ENCODE measurements around the gene B4GALT1. TPM values are rescaled to one million over a fixed set of nuclear protein-coding genes. Genes with fewer than 3 reads are reported as not detected.
"Not testable (repeated sequence)": the region's sequence is repeated elsewhere in the genome, so short reads cannot be mapped to it uniquely, and the experiment has no call there.

B4GALT1 gene
- total RNA-seq, 1 donor: 9.4 TPM

GRCh38 chr9:33106827-33107621, 60.1 kb downstream of the B4GALT1 start:
- DNase-seq (ENCODE audit: low read depth in 2 of 3, low spot score in 2 of 3): no peak

GRCh38 chr9:33106372-33106771, 60.8 kb downstream of the B4GALT1 start:
- no peak for DNase-seq (ENCODE audit: low read depth in 2 of 3, low spot score in 2 of 3)

DNA sequence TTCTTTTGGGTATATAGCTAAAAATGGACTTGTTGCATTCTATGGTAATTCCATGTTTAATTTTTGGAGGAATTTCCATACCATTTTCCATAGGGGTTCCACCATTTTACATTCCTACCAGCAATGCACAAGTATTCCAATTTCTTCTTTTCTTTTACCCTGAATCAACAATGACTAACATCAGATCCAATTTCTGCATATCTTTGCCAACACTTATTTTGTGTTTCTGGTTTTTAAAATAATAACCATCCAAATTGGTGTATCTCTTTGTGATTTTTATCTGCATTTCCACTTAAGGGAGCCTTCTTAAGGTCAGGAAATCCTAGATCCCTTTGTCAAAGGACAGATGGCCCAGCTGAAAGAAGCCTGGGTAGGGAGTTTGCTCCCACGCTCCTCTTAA, 61.2 kb downstream of the B4GALT1 start:
- no peak for DNase-seq (ENCODE audit: low read depth in 2 of 3, low spot score in 2 of 3)

DNA sequence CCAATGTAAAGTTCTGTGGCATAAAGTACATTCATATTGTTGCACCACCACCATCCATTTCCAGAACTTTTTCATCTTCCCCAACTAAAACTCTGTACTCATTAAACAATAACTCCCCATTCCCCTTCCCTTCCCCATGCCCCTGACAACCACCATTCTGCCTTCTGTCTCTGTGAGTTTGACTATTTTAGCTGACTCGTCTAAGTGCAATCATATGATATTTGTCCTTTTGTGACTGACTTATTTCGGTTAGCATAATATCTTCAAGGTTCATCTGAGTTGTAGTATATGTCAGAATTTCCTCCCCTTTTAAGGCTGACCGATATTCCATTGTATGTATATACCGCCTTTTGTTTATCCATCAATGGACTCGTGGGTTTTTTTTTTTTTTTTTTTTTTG, 61.6 kb downstream of the B4GALT1 start:
- no peak for DNase-seq (ENCODE audit: low read depth in 2 of 3, low spot score in 2 of 3)

GRCh38 chr9:33104401-33104800, 62.7 kb downstream of the B4GALT1 start:
- DNase-seq (ENCODE audit: low read depth in 2 of 3, low spot score in 2 of 3): no peak

- DNase-seq (ENCODE audit: low read depth in 2 of 3, low spot score in 2 of 3): no peak
These were observed 63.4 kb downstream of the B4GALT1 start for GRCh38 chr9:33103501-33104281.

DNA sequence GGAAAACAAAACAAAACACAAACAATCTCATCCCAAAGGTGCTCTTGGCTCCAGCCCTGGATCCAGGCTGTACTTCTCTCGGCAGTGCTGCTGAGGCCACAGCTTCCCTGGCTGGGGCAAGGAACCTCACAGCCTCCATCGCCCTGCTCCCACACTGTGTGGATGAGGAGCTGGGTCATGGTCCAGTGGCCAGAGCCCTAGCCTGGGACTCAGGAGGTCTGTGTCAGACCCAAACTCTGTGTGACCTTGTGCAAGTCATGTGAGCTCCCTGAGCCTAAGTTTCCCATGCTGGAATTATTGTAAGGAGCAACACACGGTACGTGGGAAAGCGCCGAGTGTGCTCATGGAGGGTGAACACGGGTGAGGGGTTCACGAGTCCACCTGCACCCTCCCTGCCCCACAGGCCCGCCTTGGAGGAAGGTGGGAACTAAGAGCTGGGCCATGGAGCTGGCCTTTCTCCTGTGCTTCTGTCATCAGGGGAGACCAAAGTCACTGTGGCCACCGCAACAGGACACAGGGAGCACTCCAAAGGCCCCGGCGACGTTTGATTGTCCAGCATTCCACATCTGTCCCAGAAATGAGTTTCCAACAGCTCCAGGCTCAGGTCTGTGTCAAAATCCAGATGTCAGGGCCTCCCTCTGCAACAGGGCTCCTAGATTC, 64.5 kb downstream of the B4GALT1 start:
- no peak for DNase-seq (ENCODE audit: low read depth in 2 of 3, low spot score in 2 of 3)

- DNase-seq (ENCODE audit: low read depth in 2 of 3, low spot score in 2 of 3): no peak
These were observed 65.8 kb downstream of the B4GALT1 start for GRCh38 chr9:33101104-33101951.

DNA sequence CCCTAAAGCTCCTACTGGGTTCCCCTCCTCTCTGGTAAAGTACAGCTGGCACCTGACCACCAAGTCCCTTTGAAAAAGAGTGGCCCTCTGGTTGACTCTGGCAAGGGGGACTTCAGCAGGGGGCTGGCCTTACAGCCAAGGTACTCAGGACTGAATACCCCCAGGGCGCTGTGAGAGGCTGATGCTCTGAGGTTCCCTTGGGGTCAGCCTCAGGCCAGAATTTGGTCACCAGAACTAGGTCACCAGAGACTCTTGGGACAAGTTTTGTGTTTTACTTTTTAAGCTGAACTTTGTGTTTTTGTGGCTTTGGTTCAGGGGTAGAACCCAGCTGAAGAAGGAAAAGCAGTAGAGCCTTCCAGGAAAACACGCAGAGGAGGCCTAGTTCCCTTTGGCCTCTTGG, 67.4 kb downstream of the B4GALT1 start:
- DNase-seq (ENCODE audit: low read depth in 2 of 3, low spot score in 2 of 3): no peak

GRCh38 chr9:33097192-33097591, 69.9 kb downstream of the B4GALT1 start:
- DNase-seq (ENCODE audit: low read depth in 2 of 3, low spot score in 2 of 3): no peak

- no peak for DNase-seq (ENCODE audit: low read depth in 2 of 3, low spot score in 2 of 3)
These were observed 74.5 kb downstream of the B4GALT1 start for GRCh38 chr9:33092634-33093033.

GRCh38 chr9:33085672-33086071, 81.5 kb downstream of the B4GALT1 start:
- not testable (repeated sequence) for DNase-seq (ENCODE audit: low read depth in 2 of 3, low spot score in 2 of 3)

DNA sequence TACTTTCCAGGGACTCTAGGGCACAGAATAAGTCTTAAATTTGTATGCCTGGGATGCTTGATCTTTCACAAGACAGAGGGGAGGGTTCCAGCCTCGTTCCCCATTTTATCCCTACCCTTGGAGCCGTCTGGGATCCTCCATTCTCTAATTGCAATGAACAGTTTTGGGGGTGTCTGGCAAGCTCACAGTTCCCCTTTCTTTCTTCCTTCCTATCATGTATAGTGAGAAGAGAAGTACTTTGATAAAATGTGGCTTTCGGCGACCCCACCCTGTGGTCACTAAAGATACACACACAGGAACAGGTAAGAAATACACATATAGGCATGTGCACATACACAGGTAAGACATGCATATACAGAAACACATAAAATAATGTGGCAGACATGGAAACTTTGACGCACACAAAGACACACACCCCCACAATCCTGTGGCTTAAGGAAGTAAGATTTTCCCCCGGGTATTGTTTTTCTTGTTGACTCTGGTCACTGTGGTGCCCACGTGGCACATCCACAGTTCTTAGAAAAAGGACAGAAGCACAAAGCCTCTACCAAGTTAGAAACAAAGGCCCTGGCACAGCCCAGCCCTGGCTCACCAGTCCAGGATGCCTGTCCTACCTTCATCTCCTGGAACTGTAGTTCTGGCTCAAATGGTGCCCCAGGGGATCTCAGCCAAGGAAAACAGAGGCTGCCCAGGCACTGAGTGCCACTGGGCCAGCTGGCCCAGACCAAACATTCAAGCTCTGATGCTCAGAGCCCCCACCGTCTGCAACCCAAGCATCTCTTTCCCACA, 84.4 kb downstream of the B4GALT1 start:
- peak in 2 of 3 donors; percentile 20 to 22 for DNase-seq (ENCODE audit: low read depth in 2 of 3, low spot score in 2 of 3)

DNA sequence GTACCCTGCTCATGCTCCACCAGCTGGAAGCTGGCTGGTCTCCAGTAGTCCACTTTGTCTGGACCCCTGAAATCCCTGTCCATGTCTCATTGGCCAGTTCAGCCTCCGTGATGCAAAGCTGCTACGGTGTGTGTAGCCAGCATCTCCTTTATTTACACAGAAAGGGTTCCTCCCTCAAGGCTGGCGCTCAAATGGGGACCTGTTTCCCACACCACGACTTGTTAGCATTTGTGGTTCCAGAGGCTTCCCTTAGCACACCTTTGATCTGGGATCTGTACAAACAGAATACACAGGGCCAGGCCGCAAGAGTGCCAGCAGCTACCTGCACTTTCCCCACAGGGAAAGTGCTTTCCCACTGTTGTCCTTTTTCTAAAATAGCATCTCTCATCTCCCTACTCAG, 85.0 kb downstream of the B4GALT1 start:
- DNase-seq (ENCODE audit: low read depth in 2 of 3, low spot score in 2 of 3): no peak

DNA sequence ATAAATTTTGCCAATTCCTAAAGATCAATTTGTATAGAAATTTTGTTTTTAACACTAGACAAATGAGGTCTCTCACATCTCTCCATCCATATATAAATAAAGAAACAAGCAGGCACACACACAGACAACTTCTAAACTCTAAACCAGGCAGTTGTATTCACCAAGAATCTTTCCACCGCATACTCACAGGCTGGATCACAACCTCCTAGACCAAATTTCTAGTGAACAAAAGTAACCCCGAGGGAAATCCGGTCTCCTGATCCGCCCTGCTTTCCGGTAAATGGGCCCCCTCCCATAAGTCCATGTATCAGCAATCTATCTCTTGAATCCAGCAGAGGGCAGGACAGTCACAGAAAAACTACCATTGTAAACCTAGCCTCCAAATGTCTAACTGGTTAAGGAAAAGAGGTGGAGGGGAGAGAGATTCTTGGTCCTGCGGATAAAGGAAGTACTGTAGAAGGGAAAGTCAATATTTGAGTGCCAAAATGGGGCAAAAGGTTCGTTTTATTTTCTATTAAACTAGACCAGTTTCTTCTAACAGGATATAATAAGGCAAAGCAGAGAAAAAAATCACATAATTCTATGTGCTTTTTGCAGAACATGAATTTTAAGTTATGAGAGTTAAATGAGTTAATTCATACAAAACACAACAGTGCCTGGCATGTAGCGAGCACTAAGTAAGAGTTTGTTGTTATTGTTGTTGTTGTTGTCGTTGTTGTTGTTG, 85.8 kb downstream of the B4GALT1 start:
- DNase-seq (ENCODE audit: low read depth in 2 of 3, low spot score in 2 of 3): peak; percentile 34 to 95 (median 90)

DNA sequence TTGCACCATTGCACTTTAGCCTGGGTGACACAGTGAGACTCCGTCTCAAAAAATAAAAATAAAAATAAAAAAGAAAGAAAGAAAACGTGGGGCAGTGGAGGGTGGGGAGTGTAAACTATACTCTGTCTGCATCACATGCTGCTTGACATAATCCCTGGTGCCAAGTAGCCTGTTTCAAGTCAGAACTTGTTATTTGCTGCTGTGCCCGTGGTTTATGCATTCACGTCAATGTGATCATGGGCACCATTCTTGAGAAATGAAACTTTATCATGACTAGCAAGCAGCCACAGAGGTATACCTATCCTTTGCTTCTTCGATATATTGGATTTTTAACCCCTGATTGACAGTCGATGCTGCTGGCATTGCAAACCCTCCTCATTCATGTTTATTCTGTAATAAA, 86.6 kb downstream of the B4GALT1 start:
- no peak for DNase-seq (ENCODE audit: low read depth in 2 of 3, low spot score in 2 of 3)

DNA sequence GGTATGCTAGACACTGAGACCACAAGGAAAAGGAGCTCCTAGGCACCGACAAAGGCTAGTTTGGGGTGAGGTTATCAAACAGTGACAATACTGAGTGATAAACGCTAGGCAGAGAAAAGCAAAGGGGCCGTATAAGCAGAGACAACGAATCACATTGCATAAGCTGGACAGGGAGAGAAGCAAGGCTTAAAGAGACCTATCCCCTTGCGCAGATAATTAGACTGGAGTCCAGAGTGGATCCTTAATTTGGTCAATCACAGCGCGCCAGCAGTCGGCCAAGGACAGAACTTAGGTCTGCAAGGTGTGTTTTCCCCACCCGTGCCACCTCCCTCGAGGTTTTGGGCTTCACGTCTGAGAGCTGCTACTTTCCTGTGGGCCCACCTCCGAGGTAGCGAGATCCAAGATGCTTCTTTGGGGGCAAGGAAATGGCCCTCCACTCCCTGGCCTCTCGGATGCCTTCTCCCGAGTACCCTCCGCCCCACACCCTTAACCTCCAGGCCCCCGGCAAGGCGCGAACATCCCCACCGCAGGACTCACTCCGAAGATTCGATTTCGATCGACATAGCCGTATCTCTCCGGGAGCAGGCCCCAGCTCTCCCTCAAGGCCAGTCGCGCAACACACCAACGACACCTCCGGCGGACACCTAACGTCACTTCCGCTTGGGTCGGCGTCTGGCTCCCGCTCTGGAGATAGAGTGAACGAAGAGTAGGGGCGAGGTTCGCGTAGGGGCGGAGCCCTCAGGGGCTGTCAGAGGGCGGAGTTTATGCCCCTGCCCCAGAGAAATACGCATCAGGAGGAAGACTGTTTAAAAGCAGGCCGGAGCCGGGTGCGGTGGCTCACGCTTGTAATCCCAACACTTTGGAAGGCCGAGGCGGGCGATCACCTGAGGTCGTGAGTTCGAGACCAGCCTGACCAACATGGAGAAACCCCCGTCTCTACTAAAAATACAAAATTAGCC, 90.8 kb downstream of the B4GALT1 start, which contains the start of gene SMU1:
SMU1 (minus strand) TSS at position 629 of the 959 bp plus-strand sequence; CDS start at position 563, 66 bp downstream.
- DNase-seq (ENCODE audit: low read depth in 2 of 3, low spot score in 2 of 3): peak; percentile 88 to 99 (median 98)

GRCh38 chr9:33068991-33069390, 98.1 kb downstream of the B4GALT1 start:
- DNase-seq (ENCODE audit: low read depth in 2 of 3, low spot score in 2 of 3): no peak
